ENCODE measurements around the gene NEDD8. TPM values are rescaled to one million over a fixed set of nuclear protein-coding genes. Genes with fewer than 3 reads are reported as not detected.
A peak's percentile ranks its signal among the peaks of the same experiment; 100 is the strongest.

Gene NEDD8
- total RNA-seq, 1 experiment from 2014 or later: 192 TPM

DNA sequence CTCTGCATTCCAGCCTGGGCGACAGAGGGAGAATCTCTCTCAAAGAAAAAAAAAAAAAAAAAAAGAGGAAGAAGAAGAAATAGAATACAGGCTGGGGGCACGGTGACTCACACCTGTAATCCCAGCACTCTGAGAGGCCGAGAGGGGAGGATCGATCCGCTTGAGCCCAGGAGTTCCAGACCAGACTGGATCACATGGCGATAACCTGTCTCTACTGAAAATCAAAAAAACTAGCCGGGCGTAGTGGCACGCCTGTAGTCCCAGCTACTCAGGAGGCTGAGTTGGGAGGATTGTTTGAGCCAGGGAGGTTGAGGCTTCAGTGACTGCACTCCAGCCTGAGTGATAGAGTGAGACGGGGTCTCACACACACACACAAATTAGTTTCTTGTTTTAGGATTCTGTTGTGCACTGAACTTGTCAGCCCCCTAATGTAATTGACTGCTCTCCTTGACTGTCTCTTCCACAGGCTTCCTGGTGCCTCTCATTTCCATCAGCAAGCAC is 11.2 kb upstream of the NEDD8 start:
- TF ChIP-seq CTCF (IDR thresholded peaks at IDR 0.05; ENCODE audit: unreplicated experiment): no peak
- CTCF ChIA-PET: interaction anchor here (0.7 to 4.2 kb wide), 9 partner anchors 19 to 188 kb away, joined by 3 to 108 read pairs (median 4); partner anchors contain the start of genes CHMP4A, CIDEB, DHRS1 and IRF9
- BruUV-seq (replicated peaks): no TSS peak
- peak overlapping the region; percentile 83 for H3K4me3 Mint-ChIP-seq (ENCODE audit: low read depth, unreplicated experiment)
- peak; percentile 65 for DNase-seq
- H3K36me3 Mint-ChIP-seq (ENCODE audit: insufficient read depth, unreplicated experiment): peaks cover 29% of the 10 kb centered on the region
- intact Hi-C loops (cut with micrococcal nuclease; ENCODE audit: unreplicated experiment): loop anchor here (1.0 to 2.0 kb wide), 2 partner anchors 27 to 54 kb away; partner anchors contain the start of gene RABGGTA
- no peaks in the 10 kb centered on the region for H3K4me1 Mint-ChIP-seq (ENCODE audit: low read depth, unreplicated experiment)
- H3K9me3 Mint-ChIP-seq (ENCODE audit: low read depth, unreplicated experiment): no peaks in the 10 kb centered on the region
- no peaks in the 10 kb centered on the region for H3K27me3 Mint-ChIP-seq (ENCODE audit: unreplicated experiment)
- peak overlapping the region; percentile 96 for H3K27ac Mint-ChIP-seq (ENCODE audit: unreplicated experiment)

DNA sequence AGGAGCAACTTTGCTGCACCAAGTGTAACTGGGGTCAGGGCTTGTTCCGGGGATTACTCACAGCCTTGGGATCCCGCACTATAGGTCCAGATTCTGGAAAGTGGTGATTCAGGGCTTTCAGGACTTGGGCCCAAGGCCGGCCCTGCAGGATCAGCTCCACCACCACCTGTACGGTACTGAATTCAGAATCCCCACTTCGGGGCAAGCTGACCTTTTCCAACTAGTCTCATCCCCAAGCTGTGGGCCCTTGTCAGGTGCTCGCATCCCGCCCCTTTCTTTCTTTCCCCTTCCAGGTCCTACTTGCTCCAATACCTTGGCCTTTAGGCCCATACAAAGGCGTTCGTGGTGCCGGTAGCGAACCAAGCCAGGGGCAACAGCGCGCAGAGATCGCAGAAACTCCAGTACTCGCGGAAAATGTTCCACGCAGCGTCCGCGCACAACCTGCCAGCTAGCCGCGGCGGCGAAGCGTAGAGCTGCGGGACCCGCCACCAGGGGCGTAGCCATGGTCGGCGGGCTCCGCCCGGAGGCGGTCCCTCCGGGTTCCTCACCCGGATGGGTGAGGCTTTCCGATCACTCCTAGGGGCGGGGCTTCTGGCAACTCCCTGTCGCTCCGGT is 9.8 kb upstream of the NEDD8 start:
- Mint-ChIP-seq H3K27me3 (ENCODE audit: unreplicated experiment) (no peaks in the 10 kb centered on the region), H3K36me3 (ENCODE audit: insufficient read depth, unreplicated experiment) (peaks cover 43% of the 10 kb centered on the region), H3K4me3 (ENCODE audit: low read depth, unreplicated experiment) (peak overlapping the region; percentile 83), H3K9me3 (ENCODE audit: low read depth, unreplicated experiment) (no peaks in the 10 kb centered on the region), H3K27ac (ENCODE audit: unreplicated experiment) (peak overlapping the region; percentile 96), H3K4me1 (ENCODE audit: low read depth, unreplicated experiment) (peaks cover 11% of the 10 kb centered on the region)
- DNase-seq: peak; percentile 95
- peak; percentile 53 for TF ChIP-seq CTCF (IDR thresholded peaks at IDR 0.05; ENCODE audit: unreplicated experiment)
- intact Hi-C loops (cut with micrococcal nuclease; ENCODE audit: unreplicated experiment): loop anchor here (2.0 kb wide), 1 partner anchor 29 kb away; the partner anchor contains the start of gene RABGGTA
- CTCF ChIA-PET: interaction anchor here (0.5 to 4.2 kb wide), 15 partner anchors 26 to 190 kb away, joined by 3 to 108 read pairs (median 3); partner anchors contain the start of genes CHMP4A, CIDEB, DHRS1 and MDP1
- BruUV-seq (replicated peaks): TSS peak; percentile 33

DNA sequence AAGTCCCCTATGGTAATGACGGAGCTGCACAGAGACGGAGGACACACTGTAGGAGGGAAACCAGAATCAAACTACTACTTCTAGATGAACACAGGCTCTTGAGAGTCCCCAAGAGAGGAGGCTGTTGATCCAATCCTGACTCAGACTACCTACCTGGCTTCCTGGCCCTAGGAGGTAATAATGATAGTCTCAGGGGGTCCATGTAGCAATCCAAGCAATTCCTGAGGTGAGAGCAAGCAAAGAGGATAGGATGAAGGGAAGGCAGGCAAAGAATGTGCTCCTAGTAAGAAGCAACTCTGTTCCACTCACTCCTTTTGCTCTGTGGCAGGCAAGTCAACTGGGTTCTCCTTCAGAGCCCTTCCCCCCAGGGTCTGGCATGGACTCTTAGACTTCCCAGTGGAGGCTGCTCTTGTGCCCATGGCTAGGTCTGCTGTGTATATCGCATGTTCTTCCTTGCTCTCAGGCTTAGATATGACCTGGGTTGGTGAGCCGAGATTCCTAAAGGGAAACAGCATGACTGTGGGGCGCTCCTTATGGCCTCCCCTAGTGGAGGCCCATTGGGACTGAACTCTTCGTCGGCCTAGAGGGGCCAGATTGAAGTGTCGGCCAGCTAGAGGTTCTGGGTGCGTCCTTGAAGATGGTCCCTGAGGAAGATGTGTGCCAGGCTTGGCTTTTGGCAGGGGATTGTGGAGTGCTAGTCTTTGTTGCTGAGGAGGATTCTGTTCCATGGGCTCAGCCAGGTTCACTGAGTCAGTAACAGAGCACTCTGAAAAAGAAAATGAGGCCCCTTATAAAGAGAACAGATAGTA is 8.1 kb upstream of the NEDD8 start:
- Mint-ChIP-seq H3K27ac (ENCODE audit: unreplicated experiment) (no peak overlapping the region), H3K4me3 (ENCODE audit: low read depth, unreplicated experiment) (no peak overlapping the region), H3K4me1 (ENCODE audit: low read depth, unreplicated experiment) (peaks cover 11% of the 10 kb centered on the region), H3K27me3 (ENCODE audit: unreplicated experiment) (no peaks in the 10 kb centered on the region), H3K36me3 (ENCODE audit: insufficient read depth, unreplicated experiment) (peaks cover 59% of the 10 kb centered on the region), H3K9me3 (ENCODE audit: low read depth, unreplicated experiment) (no peaks in the 10 kb centered on the region)
- intact Hi-C loops (cut with micrococcal nuclease; ENCODE audit: unreplicated experiment): no loop called here
- no peak for TF ChIP-seq CTCF (IDR thresholded peaks at IDR 0.05; ENCODE audit: unreplicated experiment)
- no TSS peak for BruUV-seq (replicated peaks)
- CTCF ChIA-PET: no interaction called here
- DNase-seq: no peak

DNA sequence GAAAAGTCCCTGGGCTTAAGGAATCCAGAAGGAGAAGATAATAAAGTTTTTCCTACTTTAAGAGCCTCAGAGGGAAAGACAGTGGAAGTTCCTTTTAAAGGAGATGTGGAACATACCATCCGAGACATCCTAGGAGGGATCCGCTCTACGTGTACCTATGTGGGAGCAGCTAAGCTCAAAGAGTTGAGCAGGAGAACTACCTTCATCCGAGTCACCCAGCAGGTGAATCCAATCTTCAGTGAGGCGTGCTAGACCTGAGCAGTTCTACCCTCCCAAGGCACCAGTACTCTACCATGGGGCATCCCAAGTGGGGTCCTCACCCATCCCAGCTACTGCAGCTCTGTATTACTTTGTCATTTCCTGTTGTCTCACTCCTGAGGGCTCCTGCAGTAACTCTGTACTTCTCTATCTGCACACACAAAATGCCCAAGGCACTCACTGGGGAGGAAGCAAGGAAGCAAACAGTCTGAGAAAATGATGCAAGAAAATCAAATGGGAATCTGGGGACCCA is 6.4 kb upstream of the NEDD8 start:
- DNase-seq: no peak
- no peak overlapping the region for H3K4me3 Mint-ChIP-seq (ENCODE audit: low read depth, unreplicated experiment)
- CTCF ChIA-PET: interaction anchor here (0.6 to 1.6 kb wide), 4 partner anchors 8 to 193 kb away, joined by 3 to 4 read pairs (median 4); partner anchors contain the start of gene MDP1
- no peak for TF ChIP-seq CTCF (IDR thresholded peaks at IDR 0.05; ENCODE audit: unreplicated experiment)
- H3K27me3 Mint-ChIP-seq (ENCODE audit: unreplicated experiment): no peaks in the 10 kb centered on the region
- H3K9me3 Mint-ChIP-seq (ENCODE audit: low read depth, unreplicated experiment): no peaks in the 10 kb centered on the region
- H3K27ac Mint-ChIP-seq (ENCODE audit: unreplicated experiment): no peak overlapping the region
- H3K4me1 Mint-ChIP-seq (ENCODE audit: low read depth, unreplicated experiment): peaks cover 24% of the 10 kb centered on the region
- peaks cover 54% of the 10 kb centered on the region for H3K36me3 Mint-ChIP-seq (ENCODE audit: insufficient read depth, unreplicated experiment)
- BruUV-seq (replicated peaks): no TSS peak
- intact Hi-C loops (cut with micrococcal nuclease; ENCODE audit: unreplicated experiment): no loop called here

All from Calu3 (cell line).